Lower lobe of right lung (tissue), 2 donors: ENCODE results near the gene TIGAR. TPM values are rescaled to one million over a fixed set of nuclear protein-coding genes. Genes with fewer than 3 reads are reported as not detected.
A peak's percentile ranks its signal among the peaks of the same experiment; 100 is the strongest.

Experiments
- ATAC-seq, 2 donors: fragments of 200-7000 bp; cut with Tn5 transposase; one replicate each; pipeline ENCODE4 v1.9.1; 2020 to 2022; ENCODE audit warnings: mild to moderate bottlenecking in 2 of 2, moderate library complexity in 2 of 2
- DNase-seq: peaks from one replicate; pipeline ENCODE4 v3.0.0-alpha.2; 2020
- H3K27ac ChIP-seq: fragments of 200-600 bp; one replicate; pipeline ENCODE4 v1.8.0; 2022
- H3K27me3 ChIP-seq: fragments of 200-600 bp; one replicate; pipeline ENCODE4 v1.8.0; 2022; ENCODE audit warnings: low read depth
- H3K36me3 ChIP-seq: fragments of 200-600 bp; one replicate; pipeline ENCODE4 v1.8.0; 2022; ENCODE audit warnings: mild to moderate bottlenecking
- H3K4me1 ChIP-seq: fragments of 200-600 bp; one replicate; pipeline ENCODE4 v1.8.0; 2022
- H3K4me3 ChIP-seq: fragments of 200-600 bp; one replicate; pipeline ENCODE4 v1.8.0; 2022; ENCODE audit warnings: mild to moderate bottlenecking
- H3K9me3 ChIP-seq: fragments of 200-600 bp; one replicate; pipeline ENCODE4 v1.8.0; 2022
- CTCF ChIP-seq: fragments of 200-600 bp; IDR thresholded peaks from one replicate; pipeline ENCODE4 v1.8.0; 2022; ENCODE audit warnings: antibody characterized with exemption, mild to moderate bottlenecking
- intact Hi-C: fragments of 100-400 bp; cut with DNase I; formaldehyde crosslinking; loops from one replicate; pipeline ENCODE4 v1.11.0; 2022
- total RNA-seq: library from RNA; stranded (reverse); fragmentation: NEBNext Ultra II Directional; extraction: Animal tissue kit (Norgen Biotek cat#: 25700); gene quantifications from one replicate; pipeline ENCODE4 v1.2.1, GENCODE V29; 2021
- donor health status: DM: no; HTN: yes; CAD: no; lungs with severe emphysema.

The TIGAR gene
- total RNA-seq, 1 donor from 2014 or later, result 18.6 TPM

- H3K27me3 ChIP-seq, result peaks cover 30% of the 10 kb centered on the region
- DNase-seq (no peak), ATAC-seq (no peak)
- TF ChIP-seq CTCF, result peak; percentile 13
- intact Hi-C loops, result no loop called here
- peak overlapping the region; percentile 15 for H3K27ac ChIP-seq
- H3K4me1 ChIP-seq, result peaks cover 79% of the 10 kb centered on the region
- no peak overlapping the region for H3K4me3 ChIP-seq
- no peaks in the 10 kb centered on the region for H3K9me3 ChIP-seq
- peaks cover 32% of the 10 kb centered on the region for H3K36me3 ChIP-seq
Measured at GRCh38 chr12:4277205-4277543, 43.8 kb upstream of the TIGAR start.

GRCh38 chr12:4277857-4278256 is 43.2 kb upstream of the TIGAR start:
- peaks cover 39% of the 10 kb centered on the region for H3K36me3 ChIP-seq
- ATAC-seq, result no peak
- intact Hi-C loops, result no loop called here
- no peak for DNase-seq
- H3K4me3 ChIP-seq, result no peak overlapping the region
- peak overlapping the region; percentile 44 for H3K27ac ChIP-seq
- H3K4me1 ChIP-seq, result peaks cover 72% of the 10 kb centered on the region
- H3K27me3 ChIP-seq, result peaks cover 23% of the 10 kb centered on the region
- no peak for TF ChIP-seq CTCF
- no peaks in the 10 kb centered on the region for H3K9me3 ChIP-seq

GRCh38 chr12:4278329-4279197 is 42.5 kb upstream of the TIGAR start:
- Histone ChIP-seq H3K4me1 (peaks cover 65% of the 10 kb centered on the region), H3K27me3 (peaks cover 19% of the 10 kb centered on the region), H3K36me3 (peaks cover 46% of the 10 kb centered on the region), H3K27ac (peak overlapping the region; percentile 44), H3K9me3 (no peaks in the 10 kb centered on the region), H3K4me3 (no peak overlapping the region)
- peak; percentile 66 to 68 for ATAC-seq
- intact Hi-C loops, result no loop called here
- DNase-seq, result peak; percentile 90
- no peak for TF ChIP-seq CTCF

GRCh38 chr12:4279198-4279690 is 41.8 kb upstream of the TIGAR start:
- Histone ChIP-seq H3K4me3 (no peak overlapping the region), H3K9me3 (no peaks in the 10 kb centered on the region), H3K4me1 (peaks cover 58% of the 10 kb centered on the region), H3K36me3 (peaks cover 52% of the 10 kb centered on the region), H3K27me3 (peaks cover 13% of the 10 kb centered on the region), H3K27ac (no peak overlapping the region)
- TF ChIP-seq CTCF, result no peak
- intact Hi-C loops, result no loop called here
- ATAC-seq, result no peak
- DNase-seq, result no peak

GRCh38 chr12:4280351-4281163 is 40.5 kb upstream of the TIGAR start:
- peaks cover 66% of the 10 kb centered on the region for H3K36me3 ChIP-seq
- peaks cover 53% of the 10 kb centered on the region for H3K4me1 ChIP-seq
- no peaks in the 10 kb centered on the region for H3K9me3 ChIP-seq
- H3K4me3 ChIP-seq, result no peak overlapping the region
- no peak for TF ChIP-seq CTCF
- DNase-seq, result no peak
- ATAC-seq, result no peak
- peak overlapping the region; percentile 11 for H3K27ac ChIP-seq
- intact Hi-C loops, result no loop called here
- H3K27me3 ChIP-seq, result peaks cover 9% of the 10 kb centered on the region
